Spleen (tissue), 11 donors: ENCODE data around the gene ZNF326. TPM values are rescaled to one million over a fixed set of nuclear protein-coding genes. Genes with fewer than 3 reads are reported as not detected.

ENCODE experiments used
- DNase-seq: peaks from one replicate; pipeline ENCODE4 v3.0.0-alpha.2; 2020
- H3K27ac ChIP-seq, 8 donors: fragments of 200-600 bp; sonication (generic) in 7 of 8; 1 replicate in 4 of 8; 2 replicates in 4 of 8; pipeline versions ENCODE4 v1.5.0 to v1.8.0; 2016 to 2021; ENCODE audit warnings: inconsistent platforms in 4 of 8, mild to moderate bottlenecking in 4 of 8, moderate library complexity in 1 of 8
- H3K27me3 ChIP-seq, 7 donors: fragments of 200-600 bp; sonication (generic) in 6 of 7; replicated peaks in 1 of 7; 1 replicate in 4 of 7; 2 replicates in 3 of 7; pipeline versions ENCODE4 v1.5.0 to v1.8.0; 2016 to 2021; ENCODE audit warnings: inconsistent platforms in 3 of 7, mild to moderate bottlenecking in 1 of 7
- H3K36me3 ChIP-seq, 6 donors: fragments of 200-600 bp; sonication (generic) in 5 of 6; 1 replicate in 4 of 6; 2 replicates in 2 of 6; pipeline versions ENCODE4 v1.5.0 to v1.8.0; 2016 to 2021; ENCODE audit warnings: inconsistent platforms in 2 of 6
- H3K4me1 ChIP-seq, 6 donors: fragments of 200-600 bp; sonication (generic) in 5 of 6; 1 replicate in 3 of 6; 2 replicates in 3 of 6; pipeline versions ENCODE4 v1.5.0 to v1.8.0; 2016 to 2021; ENCODE audit warnings: inconsistent platforms in 3 of 6
- H3K4me3 ChIP-seq, 8 donors: fragments of 200-600 bp; sonication (generic) in 7 of 8; 1 replicate in 4 of 8; 2 replicates in 4 of 8; pipeline versions ENCODE4 v1.5.0 to v1.8.0; 2016 to 2021; ENCODE audit warnings: inconsistent platforms in 4 of 8, mild to moderate bottlenecking in 4 of 8, moderate library complexity in 2 of 8
- H3K9me3 ChIP-seq, 8 donors: fragments of 200-600 bp; sonication (generic) in 7 of 8; 1 replicate in 4 of 8; 2 replicates in 4 of 8; pipeline versions ENCODE4 v1.5.0 to v1.8.0; 2016 to 2021; ENCODE audit warnings: inconsistent platforms in 4 of 8
- POLR2A ChIP-seq, 3 donors: fragments of 450-650 bp; IDR thresholded peaks; one replicate each; pipeline ENCODE4 v1.5.1; 2017; ENCODE audit warnings: antibody characterized with exemption in 3 of 3, mild to moderate bottlenecking in 1 of 3
- POLR2AphosphoS5 ChIP-seq, 3 donors: sonication (generic); formaldehyde crosslinking; IDR thresholded peaks; one replicate each; pipeline ENCODE4 v1.5.1; 2017; ENCODE audit warnings: antibody characterized with exemption in 3 of 3
- WGBS, 5 donors: extraction: QIAGEN DNeasy Blood & Tissue Kit in 3 of 5; methylation state at CpG; one replicate each; pipeline versions ENCODE4 v1.1.5 to v1.1.7; 2013 to 2018; 5-methylcytosine and 5-hydroxymethylcytosine counted together
- intact Hi-C: fragments of 100-400 bp; cut with DNase I; formaldehyde crosslinking; loops from one replicate; pipeline ENCODE4 v1.15.0; 2023; ENCODE audit warnings: low total_unique reads
- polyA plus RNA-seq, 3 donors: library from polyadenylated mRNA; stranded (reverse); fragments of 200-250 nt; gene quantifications; one replicate each; pipeline ENCODE4 v1.2.1, GENCODE V29; 2013
- total RNA-seq, 7 donors: library from RNA; depleted of rRNA in 3 of 7; stranded (reverse); fragments of >200 nt in 3 of 7; fragmentation: NEBNext Ultra II Directional in 4 of 7; extraction: Animal tissue kit (Norgen Biotek cat#: 25700) in 4 of 7; gene quantifications; one replicate each; pipeline versions ENCODE4 v1.1.0 to v1.2.1, GENCODE V29; 2016 to 2021
- TF ChIP-seq, protein P1 (sequence below), 11 experiments: fragments of 200-600 bp in 7 of 11; fragments of 450-650 bp in 4 of 11; sonication (generic) in 4 of 11; IDR thresholded peaks in 8 of 11; conservative IDR thresholded peaks in 3 of 11; 1 replicate in 7 of 11; 2 replicates in 4 of 11; pipeline versions ENCODE4 v1.4.0 to v1.8.0; 2016 to 2021; ENCODE audit warnings: antibody characterized with exemption in 11 of 11, inconsistent platforms in 4 of 11, mild to moderate bottlenecking in 1 of 11
- donor health status: healthy with polysubstance abuse.
- donor health status: DM: no; HTN: no; CAD: no; lungs with moderate emphysema.
- donor health status: DM: no; HTN: no; CAD: no.
- donor health status: Bipolar disorder and iron deficiency.
- donor health status: healthy.
- donor health status: DM: no; HTN: no; CAD: no.
- donor health status: DM: yes; HTN: yes; CAD: no.

The ZNF326 gene
- total and polyA plus RNA-seq, 10 donors: 4.6 to 27.9 (median 18.6) TPM

DNA sequence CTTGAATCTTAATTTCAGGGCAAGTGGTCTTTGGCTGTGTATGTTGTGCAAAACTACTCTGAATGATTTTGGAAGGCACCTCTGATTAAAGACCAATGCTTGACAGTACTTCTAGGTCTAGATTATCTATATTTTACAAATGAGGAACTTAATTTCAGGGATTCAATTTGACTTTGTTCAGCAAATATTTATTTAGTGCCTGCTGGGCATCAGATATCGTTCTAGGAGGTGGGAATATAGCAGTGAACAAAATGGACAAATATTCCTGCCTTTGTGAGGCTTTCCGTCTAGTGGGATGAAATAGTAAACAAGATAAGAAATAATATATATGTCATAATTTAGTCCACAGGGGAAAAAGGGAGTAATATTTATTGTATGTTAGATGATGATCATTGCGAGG, 4.7 kb downstream of the ZNF326 start:
- peaks cover 14 to 80% (median 35%) of the 10 kb centered on the region in 6 donors for H3K4me1 ChIP-seq
- no peaks in the 10 kb centered on the region for H3K27me3 ChIP-seq
- H3K4me3 ChIP-seq: no peak overlapping the region
- intact Hi-C loops: no loop called here
- 80 to 99% (median 96%) methylated on average over 3 of the region's 3 CpGs for WGBS, 5 donors
- no peak overlapping the region for H3K27ac ChIP-seq
- peaks cover 0 to 27% (median under 1%) of the 10 kb centered on the region in 6 donors for H3K36me3 ChIP-seq
- no peak for DNase-seq
- TF ChIP-seq POLR2AphosphoS5 (IDR thresholded peaks at IDR 0.05) (no peak), POLR2A (IDR thresholded peaks at IDR 0.05) (no peak)
- TF ChIP-seq, protein P1, sequence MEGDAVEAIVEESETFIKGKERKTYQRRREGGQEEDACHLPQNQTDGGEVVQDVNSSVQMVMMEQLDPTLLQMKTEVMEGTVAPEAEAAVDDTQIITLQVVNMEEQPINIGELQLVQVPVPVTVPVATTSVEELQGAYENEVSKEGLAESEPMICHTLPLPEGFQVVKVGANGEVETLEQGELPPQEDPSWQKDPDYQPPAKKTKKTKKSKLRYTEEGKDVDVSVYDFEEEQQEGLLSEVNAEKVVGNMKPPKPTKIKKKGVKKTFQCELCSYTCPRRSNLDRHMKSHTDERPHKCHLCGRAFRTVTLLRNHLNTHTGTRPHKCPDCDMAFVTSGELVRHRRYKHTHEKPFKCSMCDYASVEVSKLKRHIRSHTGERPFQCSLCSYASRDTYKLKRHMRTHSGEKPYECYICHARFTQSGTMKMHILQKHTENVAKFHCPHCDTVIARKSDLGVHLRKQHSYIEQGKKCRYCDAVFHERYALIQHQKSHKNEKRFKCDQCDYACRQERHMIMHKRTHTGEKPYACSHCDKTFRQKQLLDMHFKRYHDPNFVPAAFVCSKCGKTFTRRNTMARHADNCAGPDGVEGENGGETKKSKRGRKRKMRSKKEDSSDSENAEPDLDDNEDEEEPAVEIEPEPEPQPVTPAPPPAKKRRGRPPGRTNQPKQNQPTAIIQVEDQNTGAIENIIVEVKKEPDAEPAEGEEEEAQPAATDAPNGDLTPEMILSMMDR (IDR thresholded peaks at IDR 0.05 in 8 of 11, conservative IDR thresholded peaks at IDR 0.05 in 3 of 11): no peak
- no peaks in the 10 kb centered on the region for H3K9me3 ChIP-seq

GRCh38 chr1:90000934-90001676, 6.2 kb downstream of the ZNF326 start:
- no peak for TF ChIP-seq POLR2A (IDR thresholded peaks at IDR 0.05)
- TF ChIP-seq, protein P1 (IDR thresholded peaks at IDR 0.05 in 8 of 11, conservative IDR thresholded peaks at IDR 0.05 in 3 of 11): no peak
- TF ChIP-seq POLR2AphosphoS5 (IDR thresholded peaks at IDR 0.05): no peak
- peaks cover 13 to 72% (median 28%) of the 10 kb centered on the region in 6 donors for H3K4me1 ChIP-seq
- DNase-seq: no peak
- intact Hi-C loops: no loop called here
- 92 to 100% (median 95%) methylated on average over 2 of the region's 2 CpGs for WGBS, 5 donors
- H3K27ac ChIP-seq: no peak overlapping the region
- H3K4me3 ChIP-seq: no peak overlapping the region
- H3K9me3 ChIP-seq: no peaks in the 10 kb centered on the region
- H3K36me3 ChIP-seq: peaks cover 0 to 41% (median 8%) of the 10 kb centered on the region in 6 donors
- no peaks in the 10 kb centered on the region for H3K27me3 ChIP-seq

- Histone ChIP-seq H3K9me3 (no peaks in the 10 kb centered on the region), H3K4me1 (peaks cover 0 to 20% (median 0%) of the 10 kb centered on the region in 6 donors), H3K36me3 (peaks cover 0 to 81% (median 41%) of the 10 kb centered on the region in 6 donors), H3K27ac (no peak overlapping the region), H3K27me3 (no peaks in the 10 kb centered on the region), H3K4me3 (no peak overlapping the region)
- intact Hi-C loops: no loop called here
- DNase-seq: no peak
- no peak for TF ChIP-seq POLR2AphosphoS5 (IDR thresholded peaks at IDR 0.05)
- TF ChIP-seq POLR2A (IDR thresholded peaks at IDR 0.05): no peak
- TF ChIP-seq, protein P1 (IDR thresholded peaks at IDR 0.05 in 8 of 11, conservative IDR thresholded peaks at IDR 0.05 in 3 of 11): no peak
- 67 to 88% (median 75%) methylated on average over 2 of the region's 2 CpGs for whole genome bisulfite sequencing, 5 donors
These were observed 13.1 kb downstream of the ZNF326 start for GRCh38 chr1:90007979-90008404.

DNA sequence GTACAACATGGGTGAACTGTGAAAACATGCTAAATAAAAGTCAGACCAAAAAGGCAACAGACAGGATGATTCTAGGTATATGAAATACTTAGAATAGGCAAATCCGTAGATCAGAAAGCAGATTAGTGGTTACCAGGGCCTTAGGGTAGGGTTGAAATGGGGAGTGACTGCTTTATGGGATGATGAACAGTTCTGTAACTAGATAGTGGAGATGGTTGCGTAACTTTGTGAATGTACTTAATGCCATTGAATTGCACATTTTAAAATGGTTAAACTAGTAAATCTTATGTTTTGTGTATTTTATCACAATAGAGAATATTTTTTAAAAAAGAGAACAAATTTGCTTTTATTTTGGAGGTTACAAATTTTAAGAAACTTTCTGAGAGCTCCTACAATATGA, 17.4 kb downstream of the ZNF326 start:
- peaks cover 0 to 98% (median 65%) of the 10 kb centered on the region in 6 donors for H3K36me3 ChIP-seq
- 96 to 99% (median 99%) methylated on average over 2 of the region's 2 CpGs for WGBS, 5 donors

More for the DNA sequence above, 17.4 kb downstream of the ZNF326 start:
- H3K27ac ChIP-seq: no peak overlapping the region
- no peak overlapping the region for H3K4me3 ChIP-seq
- TF ChIP-seq, protein P1 (IDR thresholded peaks at IDR 0.05 in 8 of 11, conservative IDR thresholded peaks at IDR 0.05 in 3 of 11): no peak
- TF ChIP-seq POLR2A (IDR thresholded peaks at IDR 0.05) (no peak), POLR2AphosphoS5 (IDR thresholded peaks at IDR 0.05) (no peak)
- no peaks in the 10 kb centered on the region for H3K9me3 ChIP-seq
- peaks cover 0 to 14% (median 0%) of the 10 kb centered on the region in 6 donors for H3K4me1 ChIP-seq
- DNase-seq: no peak
- intact Hi-C loops: no loop called here
- H3K27me3 ChIP-seq: no peaks in the 10 kb centered on the region
